HEK293T (cell line): ENCODE measurements around the gene SLC44A5.

ENCODE experiments used
- FOXM1 ChIP-seq: fragments of 450-650 bp; IDR thresholded peaks from 2 replicates; pipeline ENCODE4 v1.6.1; 2017; ENCODE audit warnings: mild to moderate bottlenecking, borderline replicate concordance
- NFRKB ChIP-seq: fragments of 450-650 bp; IDR thresholded peaks from 2 replicates; pipeline ENCODE4 v1.6.1; 2016; ENCODE audit warnings: mild to moderate bottlenecking, moderate library complexity
- SP1 ChIP-seq: fragments of 450-650 bp; IDR thresholded peaks from 2 replicates; pipeline ENCODE4 v1.6.1; 2017
- TARDBP ChIP-seq: fragments of 450-650 bp; IDR thresholded peaks from 2 replicates; pipeline ENCODE4 v1.6.1; 2016
- ZNF384 ChIP-seq: fragments of 450-650 bp; IDR thresholded peaks from 2 replicates; pipeline ENCODE4 v1.6.1; 2016

GRCh38 chr1:75531570-75531969 is 79.3 kb downstream of the SLC44A5 start:
- TF ChIP-seq ZNF384 = no peak
- no peak for TF ChIP-seq TARDBP
- TF ChIP-seq SP1 = no peak
- no peak for TF ChIP-seq NFRKB
- TF ChIP-seq FOXM1 = no peak
